HUES48 (cell line): Measurements from ENCODE around the gene ATP5MK.

Source experiments
- H3K27ac ChIP-seq: one replicate; pipeline ENCODE4 v1.7.0; 2013; ENCODE audit warnings: low read depth, low read length, inconsistent platforms
- H3K27me3 ChIP-seq: 2 replicates; pipeline ENCODE4 v1.6.1; 2013; ENCODE audit warnings: mild to moderate bottlenecking, low read length; ENCODE audit not compliant: control insufficient read depth, insufficient read depth
- H3K36me3 ChIP-seq: 2 replicates; pipeline ENCODE4 v1.6.1; 2013; ENCODE audit warnings: low read length; ENCODE audit not compliant: control insufficient read depth, insufficient read depth
- H3K4me1 ChIP-seq: 2 replicates; pipeline ENCODE4 v1.6.1; 2013; ENCODE audit warnings: mild to moderate bottlenecking, low read length; ENCODE audit not compliant: control insufficient read depth, insufficient read depth
- H3K4me3 ChIP-seq: 2 replicates; pipeline ENCODE4 v1.5.1; 2013; ENCODE audit warnings: mild to moderate bottlenecking, low read depth, low read length
- H3K9ac ChIP-seq: 2 replicates; pipeline ENCODE4 v1.6.1; 2013; ENCODE audit warnings: mild to moderate bottlenecking, low read depth, low read length, moderate library complexity
- H3K9me3 ChIP-seq: 2 replicates; pipeline ENCODE4 v1.6.1; 2013; ENCODE audit warnings: low read length; ENCODE audit not compliant: control insufficient read depth, insufficient read depth

The ATP5MK gene

DNA sequence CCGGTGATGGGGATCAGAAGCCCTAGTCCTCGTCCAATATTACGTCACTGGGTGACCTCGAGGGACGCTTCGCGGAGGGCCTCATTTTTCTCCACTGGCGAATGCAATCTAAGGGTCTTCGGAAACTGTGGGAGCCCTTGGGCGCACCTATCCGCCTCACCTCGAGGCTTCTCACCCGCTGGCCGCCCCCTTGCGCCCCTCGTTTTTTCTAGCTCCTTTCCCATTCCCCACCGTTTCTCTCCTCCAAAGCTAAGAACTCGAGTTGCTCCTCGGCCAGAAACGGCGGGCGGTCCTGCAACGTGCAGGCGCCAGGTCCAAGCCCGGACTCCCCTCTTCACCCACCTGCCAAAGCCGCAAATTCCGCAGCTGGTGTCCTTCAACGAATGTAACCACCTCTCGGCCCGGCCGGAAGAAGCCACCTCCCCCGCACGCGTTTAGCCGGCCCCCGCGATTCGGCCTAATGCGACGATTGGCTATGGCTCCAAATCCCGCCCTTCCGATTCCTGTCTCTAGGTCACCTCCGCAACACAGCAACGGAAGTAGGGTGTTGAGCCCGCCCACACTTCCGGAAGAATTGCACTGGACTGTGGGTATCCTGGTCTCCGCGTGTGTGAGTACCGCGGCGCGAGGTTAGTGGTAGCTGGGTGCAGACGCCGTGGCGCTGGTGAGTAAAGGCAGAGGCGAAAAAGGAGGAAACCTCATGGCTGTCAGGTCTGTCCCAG is at the start of gene ATP5MK, which contains the start of gene PDCD11:
ATP5MK (minus strand) TSS at position 409 of the 722 bp plus-strand sequence. CDS start 4,018 bp downstream, outside the sequence.
PDCD11 (plus strand) TSS at position 560 of the 722 bp plus-strand sequence. CDS start 1,801 bp downstream, outside the sequence.
- Histone ChIP-seq H3K9me3 (no peaks in the 10 kb centered on the region), H3K9ac (peak within 1 kb of the TSS; percentile 85), H3K27ac (peak within 1 kb of the TSS; percentile 80), H3K36me3 (peaks cover 65% of the 10 kb centered on the region), H3K4me3 (peak within 1 kb of the TSS; percentile 87), H3K27me3 (no peaks in the 10 kb centered on the region), H3K4me1 (no peaks in the 10 kb centered on the region)

GRCh38 chr10:103445366-103445765 is 49.1 kb upstream of the ATP5MK start:
- Histone ChIP-seq H3K36me3 (peaks cover 74% of the 10 kb centered on the region), H3K27me3 (no peaks in the 10 kb centered on the region), H3K9me3 (no peaks in the 10 kb centered on the region), H3K27ac (no peak overlapping the region), H3K4me1 (no peaks in the 10 kb centered on the region), H3K9ac (no peak overlapping the region), H3K4me3 (no peak overlapping the region)

GRCh38 chr10:103444478-103444877 is 48.2 kb upstream of the ATP5MK start:
- no peak overlapping the region for H3K27ac ChIP-seq
- H3K4me3 ChIP-seq = no peak overlapping the region
- H3K9ac ChIP-seq = no peak overlapping the region
- no peaks in the 10 kb centered on the region for H3K9me3 ChIP-seq
- H3K27me3 ChIP-seq = no peaks in the 10 kb centered on the region
- H3K36me3 ChIP-seq = peaks cover 83% of the 10 kb centered on the region
- no peaks in the 10 kb centered on the region for H3K4me1 ChIP-seq

DNA sequence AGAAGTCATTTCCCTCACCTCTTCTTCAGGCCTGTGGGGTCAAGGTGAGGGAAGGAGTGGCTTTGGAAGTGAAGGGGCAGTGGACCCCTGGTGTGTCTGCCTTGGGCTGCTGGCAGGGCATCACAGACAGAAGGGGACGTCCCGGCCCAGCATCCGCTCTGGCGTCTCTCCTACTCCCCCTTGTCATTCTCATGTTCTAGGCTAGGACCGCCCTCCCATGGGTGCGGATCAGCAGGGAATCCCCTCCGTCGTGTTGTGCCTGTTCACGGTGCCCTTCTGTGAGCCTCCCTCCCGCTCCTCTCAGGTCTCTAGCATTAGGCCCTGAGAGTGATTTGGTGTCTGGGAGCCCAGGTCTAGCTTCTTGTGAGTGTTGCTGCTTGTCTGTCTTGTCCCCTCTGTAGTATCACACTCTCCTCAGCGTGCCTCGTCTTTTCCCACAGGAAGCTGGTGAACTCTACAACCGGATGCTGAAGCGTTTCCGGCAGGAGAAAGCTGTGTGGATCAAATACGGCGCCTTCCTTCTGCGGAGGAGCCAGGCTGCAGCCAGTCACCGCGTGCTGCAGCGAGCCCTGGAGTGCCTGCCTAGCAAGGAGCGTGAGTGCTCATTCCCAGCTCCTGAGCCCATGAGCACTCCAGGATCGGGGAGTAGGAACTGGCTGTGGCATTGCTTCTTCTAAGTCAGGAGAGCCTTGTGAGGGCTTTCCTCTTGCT is 47.4 kb upstream of the ATP5MK start:
- no peaks in the 10 kb centered on the region for H3K4me1 ChIP-seq
- H3K4me3 ChIP-seq = no peak overlapping the region
- H3K27me3 ChIP-seq = no peaks in the 10 kb centered on the region
- H3K9ac ChIP-seq = no peak overlapping the region
- no peaks in the 10 kb centered on the region for H3K9me3 ChIP-seq
- H3K27ac ChIP-seq = no peak overlapping the region
- peaks cover 92% of the 10 kb centered on the region for H3K36me3 ChIP-seq

DNA sequence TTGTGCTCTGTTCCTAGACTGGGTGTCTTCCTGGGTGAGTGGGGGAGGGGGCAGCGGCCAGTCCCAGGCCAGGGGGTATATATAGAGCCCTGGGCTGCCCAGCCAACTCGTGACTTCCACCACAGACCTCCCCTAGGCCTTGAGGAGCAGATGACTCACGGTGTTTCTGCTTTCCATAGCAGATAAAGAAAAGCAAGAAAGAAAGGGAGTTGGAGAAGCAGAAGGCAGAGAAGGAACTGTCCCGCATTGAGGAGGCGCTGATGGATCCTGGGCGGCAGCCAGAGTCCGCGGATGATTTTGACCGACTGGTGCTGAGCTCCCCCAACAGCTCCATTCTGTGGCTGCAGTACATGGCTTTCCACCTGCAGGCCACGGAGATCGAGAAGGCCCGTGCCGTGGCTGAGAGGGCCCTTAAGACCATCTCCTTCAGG is 45.8 kb upstream of the ATP5MK start:
- no peaks in the 10 kb centered on the region for H3K27me3 ChIP-seq
- H3K36me3 ChIP-seq = peaks cover 97% of the 10 kb centered on the region
- H3K4me3 ChIP-seq = no peak overlapping the region
- H3K9ac ChIP-seq = no peak overlapping the region
- H3K9me3 ChIP-seq = no peaks in the 10 kb centered on the region
- no peaks in the 10 kb centered on the region for H3K4me1 ChIP-seq
- no peak overlapping the region for H3K27ac ChIP-seq

DNA sequence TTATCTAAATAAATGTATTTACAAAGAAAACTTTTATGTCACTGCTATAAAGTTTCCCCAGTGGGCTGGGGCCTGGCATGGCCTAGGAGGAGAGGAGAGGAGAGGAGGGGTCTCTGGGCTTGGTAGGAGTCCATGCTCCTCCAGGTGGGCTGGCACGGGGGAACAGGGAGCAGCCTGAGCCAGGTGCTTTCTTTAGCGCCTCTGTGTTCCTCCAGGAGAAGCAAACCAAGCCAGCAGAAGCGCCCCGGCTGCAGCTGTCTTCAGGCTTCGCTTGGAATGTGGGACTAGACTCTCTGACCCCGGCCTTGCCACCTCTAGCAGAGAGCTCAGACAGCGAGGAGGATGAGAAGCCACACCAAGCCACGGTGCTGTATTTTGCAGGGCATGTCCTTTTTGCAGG is 45.3 kb upstream of the ATP5MK start:
- no peaks in the 10 kb centered on the region for H3K9me3 ChIP-seq
- H3K27ac ChIP-seq = no peak overlapping the region

DNA sequence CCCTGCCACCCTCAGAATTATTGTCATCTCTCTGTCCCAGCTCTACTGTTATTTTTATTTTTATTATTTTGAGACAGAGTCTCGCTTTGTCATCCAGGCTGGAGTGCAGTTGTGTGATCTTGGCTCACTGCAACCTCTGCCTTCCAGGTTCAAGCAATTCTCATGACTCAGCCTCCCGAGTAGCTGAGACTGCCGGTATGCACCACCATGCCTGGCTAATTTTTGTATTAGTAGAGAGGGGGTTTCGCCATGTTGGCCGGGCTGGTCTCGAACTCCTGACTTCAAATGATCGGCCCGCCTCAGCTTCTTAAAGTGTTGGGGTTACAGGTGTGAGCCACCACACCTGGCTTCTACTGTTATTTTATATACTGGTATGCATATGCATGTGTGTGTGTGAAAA is 44.9 kb upstream of the ATP5MK start:
- no peaks in the 10 kb centered on the region for H3K9me3 ChIP-seq
- H3K9ac ChIP-seq = no peak overlapping the region
- H3K27me3 ChIP-seq = no peaks in the 10 kb centered on the region
- peaks cover 98% of the 10 kb centered on the region for H3K36me3 ChIP-seq
- no peak overlapping the region for H3K4me3 ChIP-seq
- H3K27ac ChIP-seq = no peak overlapping the region
- no peaks in the 10 kb centered on the region for H3K4me1 ChIP-seq

More for the DNA sequence above, 45.3 kb upstream of the ATP5MK start:
- Histone ChIP-seq H3K4me3 (no peak overlapping the region), H3K36me3 (peaks cover 98% of the 10 kb centered on the region), H3K4me1 (no peaks in the 10 kb centered on the region), H3K9ac (no peak overlapping the region), H3K27me3 (no peaks in the 10 kb centered on the region)

- Histone ChIP-seq H3K4me1 (no peaks in the 10 kb centered on the region), H3K36me3 (peaks cover 98% of the 10 kb centered on the region), H3K27ac (peak overlapping the region; percentile 19)
Measured at GRCh38 chr10:103440416-103440815, 44.1 kb upstream of the ATP5MK start.

GRCh38 chr10:103439776-103440175 is 43.5 kb upstream of the ATP5MK start:
- Histone ChIP-seq H3K27me3 (no peaks in the 10 kb centered on the region), H3K9me3 (no peaks in the 10 kb centered on the region), H3K4me1 (no peaks in the 10 kb centered on the region), H3K9ac (no peak overlapping the region), H3K36me3 (peaks cover 98% of the 10 kb centered on the region), H3K27ac (peak overlapping the region; percentile 19), H3K4me3 (no peak overlapping the region)

More at GRCh38 chr10:103440416-103440815, 44.1 kb upstream of the ATP5MK start:
- H3K27me3 ChIP-seq = no peaks in the 10 kb centered on the region
- no peak overlapping the region for H3K4me3 ChIP-seq
- no peak overlapping the region for H3K9ac ChIP-seq
- H3K9me3 ChIP-seq = no peaks in the 10 kb centered on the region

DNA sequence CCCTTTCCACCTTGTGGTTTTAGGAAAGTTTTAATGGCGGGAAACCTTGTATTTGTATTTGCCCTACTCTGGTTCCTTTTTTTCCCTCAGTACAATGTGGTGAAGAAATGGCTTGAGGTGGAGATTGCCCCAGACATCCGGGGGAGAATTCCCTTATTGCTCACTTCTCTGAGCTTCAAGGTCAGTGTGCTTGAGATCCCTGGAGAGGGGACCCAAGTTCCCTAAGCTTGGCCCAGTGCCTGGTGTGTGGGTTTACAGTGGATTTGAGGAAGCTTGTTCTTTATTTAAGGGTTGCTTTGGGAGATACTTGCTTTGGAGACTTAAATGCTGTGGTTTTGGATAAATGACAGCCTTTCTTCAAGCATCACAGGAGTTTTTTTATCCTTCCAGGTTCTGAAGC is 37.6 kb upstream of the ATP5MK start:
- Histone ChIP-seq H3K27me3 (no peaks in the 10 kb centered on the region), H3K9me3 (no peaks in the 10 kb centered on the region), H3K9ac (no peak overlapping the region), H3K36me3 (peaks cover 95% of the 10 kb centered on the region), H3K4me3 (no peak overlapping the region), H3K27ac (no peak overlapping the region), H3K4me1 (no peaks in the 10 kb centered on the region)

- H3K4me1 ChIP-seq = no peaks in the 10 kb centered on the region
- H3K9me3 ChIP-seq = no peaks in the 10 kb centered on the region
- H3K4me3 ChIP-seq = no peak overlapping the region
- peaks cover 97% of the 10 kb centered on the region for H3K36me3 ChIP-seq
- H3K9ac ChIP-seq = no peak overlapping the region
- no peaks in the 10 kb centered on the region for H3K27me3 ChIP-seq
- H3K27ac ChIP-seq = no peak overlapping the region
Measured at GRCh38 chr10:103431902-103432301, 35.6 kb upstream of the ATP5MK start.
